Effector CD8-positive, alpha-beta T cell (primary cell): ENCODE measurements around the gene LEP.
"Not testable (repeated sequence)": the region's sequence is repeated elsewhere in the genome, so short reads cannot be mapped to it uniquely, and the experiment has no call there.

Experiments used
- DNase-seq: peaks from one replicate; lab custom pipeline; 2025; lab: John Stamatoyannopoulos, UW

LEP gene

DNA sequence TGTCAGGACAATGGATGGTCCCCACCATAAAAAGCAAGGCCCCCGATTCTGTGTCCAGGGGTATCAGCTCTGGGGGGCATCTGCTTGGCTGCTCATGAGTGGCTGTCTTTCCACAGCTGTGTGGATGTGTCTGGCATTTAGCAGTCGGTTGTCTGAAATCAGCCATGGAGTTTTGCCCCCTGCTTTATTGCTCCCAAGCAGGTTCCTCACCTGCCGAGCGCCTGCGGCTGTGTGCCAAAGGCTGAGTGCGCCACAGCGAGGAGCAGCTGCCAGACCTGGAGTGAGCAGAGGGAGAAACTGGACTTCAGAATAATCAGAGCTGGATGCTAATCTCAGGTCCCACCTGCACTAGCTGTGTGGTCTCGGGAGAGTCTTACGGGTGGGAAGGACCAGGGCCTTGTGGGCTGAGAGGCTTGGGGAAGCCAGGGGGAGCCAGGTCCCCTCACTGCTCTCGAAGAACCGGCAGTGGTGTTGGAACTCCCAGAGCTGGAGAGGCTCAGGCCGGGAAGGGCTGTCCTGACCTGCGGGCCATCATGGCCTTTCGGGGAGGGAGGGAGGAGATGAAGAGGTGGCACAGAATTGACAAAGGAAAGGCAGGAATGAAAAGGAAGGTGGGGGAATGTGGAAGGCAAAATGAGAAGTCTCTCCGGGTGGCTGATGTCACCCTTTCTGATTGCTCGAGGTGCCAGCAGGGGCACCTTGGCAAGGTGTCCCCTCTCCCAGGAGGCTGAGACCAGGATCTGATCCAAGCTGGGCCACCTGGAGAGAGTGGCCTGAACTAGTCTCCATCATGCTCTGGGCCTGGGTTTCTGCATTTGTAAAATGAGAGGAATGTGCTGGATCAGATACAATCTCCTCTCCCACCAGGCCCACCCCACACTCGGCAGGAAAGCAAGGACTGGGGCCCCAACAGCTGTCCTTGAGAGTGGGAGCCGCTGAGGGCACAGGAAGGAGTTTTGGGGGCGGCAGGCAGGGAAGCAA lies 30.2 kb upstream of the LEP start:
- no peak for DNase-seq

GRCh38 chr7:128211626-128212025 lies 29.5 kb upstream of the LEP start:
- no peak for DNase-seq

DNA sequence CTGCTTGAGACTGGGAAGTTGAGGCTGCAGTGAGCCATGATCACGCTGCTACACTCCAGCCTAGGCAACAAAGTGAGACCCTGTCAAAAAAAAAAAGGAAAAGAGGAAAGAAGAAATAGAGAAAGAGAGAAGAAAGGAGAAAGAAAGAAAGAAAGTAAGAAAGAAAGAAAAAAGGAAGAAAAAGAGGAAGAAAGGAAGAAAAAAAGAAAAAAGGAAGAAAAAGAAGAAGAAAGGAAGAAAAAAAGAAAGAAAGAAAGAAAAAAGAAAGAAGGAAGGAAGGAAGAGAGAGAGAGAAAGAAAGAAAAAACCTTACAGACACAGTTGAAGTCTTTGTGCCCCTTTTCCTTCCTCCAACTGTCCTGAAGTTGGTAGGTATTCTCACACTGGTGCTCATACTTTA lies 26.6 kb upstream of the LEP start:
- DNase-seq = no peak

DNA sequence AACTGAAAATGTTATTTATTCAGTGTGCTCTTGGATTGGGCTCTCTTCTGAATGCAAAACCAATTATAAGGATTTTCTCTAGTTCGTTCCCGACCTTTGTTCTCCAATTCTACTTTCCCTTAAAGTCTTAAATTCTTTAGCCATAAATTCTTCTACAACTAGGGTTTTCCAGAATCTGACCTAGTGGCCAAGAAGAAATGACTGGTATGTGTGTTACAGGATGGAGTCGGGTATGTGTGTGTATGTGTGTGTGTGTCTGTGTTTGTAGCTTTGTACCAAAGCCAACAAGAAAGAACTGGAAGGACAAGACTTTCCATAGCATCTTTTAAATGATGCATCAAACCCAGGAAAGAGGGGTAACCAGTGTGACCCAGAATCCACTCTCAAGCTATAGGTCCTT lies 25.8 kb upstream of the LEP start:
- no peak for DNase-seq

- no peak for DNase-seq
These were observed 25.3 kb upstream of the LEP start for GRCh38 chr7:128215739-128216138.

DNA sequence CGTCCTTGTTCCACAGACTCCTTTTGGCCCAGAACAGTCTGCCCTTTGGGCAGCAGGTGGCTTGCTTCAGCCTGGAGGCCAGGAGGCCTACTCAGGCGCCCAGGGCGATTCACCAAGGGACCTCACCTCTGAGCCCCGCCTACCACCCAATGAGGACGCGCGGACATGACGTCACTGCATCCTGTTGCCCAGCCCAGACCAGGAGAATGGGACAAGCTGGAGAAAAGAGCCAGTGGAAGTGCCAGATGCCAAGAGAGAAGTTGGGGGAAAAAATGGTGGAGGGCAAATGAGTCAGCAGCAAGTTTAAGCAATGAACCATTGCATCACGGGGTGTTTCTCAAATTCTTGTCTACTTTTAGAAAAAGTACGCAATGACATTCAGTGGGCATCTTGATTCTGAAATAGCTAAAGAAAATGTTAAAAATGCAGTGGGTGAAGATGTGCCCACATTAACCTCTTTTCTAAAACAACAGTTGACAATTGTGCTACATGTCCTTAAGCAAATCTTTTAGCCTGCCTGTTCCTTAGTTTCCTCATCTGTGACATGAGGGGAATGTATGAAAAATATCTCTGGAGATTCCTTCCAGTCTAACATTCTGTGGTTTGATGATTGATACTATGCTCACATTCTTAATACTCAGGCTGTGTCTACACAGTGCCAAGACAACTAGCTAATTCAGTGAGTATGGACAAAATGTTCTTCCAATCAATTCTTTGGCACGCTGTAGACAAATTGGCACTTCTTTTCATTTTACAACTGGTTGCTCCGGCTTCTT lies 23.9 kb upstream of the LEP start:
- no peak for DNase-seq

DNA sequence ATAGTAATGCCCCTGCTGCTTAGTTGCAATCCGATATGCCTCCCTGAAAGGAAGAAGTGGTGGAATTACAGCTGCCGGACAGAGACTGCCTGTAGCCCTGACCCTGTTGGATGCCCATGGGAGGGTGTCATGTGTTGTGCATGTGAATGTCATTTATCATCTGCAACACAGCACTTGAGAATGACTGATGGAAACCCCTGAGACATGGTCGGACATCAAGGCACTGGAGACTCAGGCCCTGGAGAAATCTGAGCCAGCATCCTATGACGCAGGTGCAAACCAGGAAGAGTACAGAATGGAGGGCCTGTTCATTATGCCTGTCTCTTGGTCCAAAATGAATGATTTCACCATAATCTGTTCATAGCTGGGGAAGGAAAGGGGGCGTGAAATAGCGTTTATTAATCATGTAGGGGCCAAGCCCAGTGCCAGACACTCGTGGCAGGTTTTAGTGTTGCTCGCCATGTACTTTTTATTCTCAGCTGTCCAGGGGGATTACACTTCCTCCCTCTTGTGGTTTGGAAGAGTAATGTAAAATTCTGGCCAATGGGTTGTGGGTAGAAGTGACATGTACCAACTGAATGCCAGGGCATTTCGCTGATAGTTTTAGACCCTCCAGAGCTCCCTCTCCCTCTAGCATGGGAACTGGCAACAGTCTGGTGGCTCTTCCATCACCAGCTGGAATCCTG lies 23.0 kb upstream of the LEP start:
- no peak for DNase-seq

DNA sequence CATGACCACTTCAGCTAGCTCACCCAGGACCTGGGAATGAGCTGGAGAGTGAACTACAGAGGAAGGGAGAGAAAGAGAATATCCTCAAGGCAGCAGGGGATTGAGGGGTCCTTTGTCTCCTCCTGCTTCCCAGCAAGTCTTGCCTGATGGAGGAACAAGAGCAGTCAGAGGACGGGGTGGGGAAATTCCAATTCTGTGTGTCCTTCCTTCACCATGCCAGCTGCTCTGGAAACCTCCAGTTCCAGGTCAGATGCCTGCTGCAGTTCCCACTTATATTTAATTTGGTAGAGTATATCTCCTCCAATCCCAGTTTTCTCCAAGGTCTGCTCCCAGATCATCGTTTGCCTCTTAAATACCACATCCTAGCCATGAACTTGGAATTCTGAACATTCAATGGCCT lies 21.4 kb upstream of the LEP start:
- DNase-seq = no peak

GRCh38 chr7:128221929-128222403 lies 19.1 kb upstream of the LEP start:
- no peak for DNase-seq

- DNase-seq = no peak
These were observed 14.7 kb upstream of the LEP start for GRCh38 chr7:128226132-128226980.

GRCh38 chr7:128227271-128227670 lies 13.8 kb upstream of the LEP start:
- no peak for DNase-seq

GRCh38 chr7:128231021-128231420 lies 10.1 kb upstream of the LEP start:
- DNase-seq = no peak

GRCh38 chr7:128231677-128232076 lies 9.4 kb upstream of the LEP start:
- no peak for DNase-seq

- no peak for DNase-seq
These were observed 7.6 kb upstream of the LEP start for GRCh38 chr7:128233471-128233870.

DNA sequence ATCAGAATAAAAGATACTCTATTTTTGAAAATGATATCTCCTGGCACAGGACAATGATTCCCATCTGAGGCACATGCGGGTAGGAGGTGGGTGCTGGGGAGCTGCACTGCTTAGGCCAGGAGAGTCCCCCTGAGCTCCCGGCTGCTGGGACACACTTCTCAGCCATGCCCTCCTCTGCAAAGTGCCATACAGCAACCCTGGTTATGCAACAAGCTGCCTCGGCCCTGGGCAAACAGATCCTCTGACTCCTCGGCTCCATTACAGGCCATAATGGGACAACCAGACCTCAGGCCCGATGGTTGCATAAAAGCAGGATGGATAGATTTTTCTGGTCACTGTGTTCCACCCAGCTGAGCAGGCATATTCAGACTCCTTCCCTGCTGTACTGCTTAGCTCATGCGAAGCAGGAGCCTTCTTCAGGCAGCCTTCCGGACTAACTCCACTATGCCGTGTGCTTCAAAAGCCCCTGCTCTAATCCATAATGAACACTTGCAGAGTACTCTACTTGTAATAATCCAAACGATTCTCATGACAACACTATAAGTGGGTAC lies 6.5 kb upstream of the LEP start:
- no peak for DNase-seq

DNA sequence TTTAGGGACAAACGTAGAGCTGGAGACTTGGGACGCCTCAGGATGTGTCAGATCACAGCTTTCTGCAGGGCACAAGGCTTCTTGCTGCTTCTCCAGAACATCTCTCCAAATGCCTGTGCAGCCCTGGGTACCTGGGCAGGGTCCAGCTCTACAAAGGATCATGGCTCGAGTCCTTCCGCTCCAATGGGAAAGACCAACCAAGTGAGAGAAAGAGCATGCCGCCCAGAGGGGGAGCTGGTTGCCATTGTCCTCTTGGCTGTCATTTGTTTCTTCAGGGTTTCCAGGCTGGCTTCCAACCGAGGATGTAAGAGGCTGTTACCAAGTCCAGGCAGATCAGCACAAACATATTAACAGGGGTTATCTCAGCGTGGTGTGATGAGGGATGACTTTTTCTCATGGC lies 5.6 kb upstream of the LEP start:
- DNase-seq = no peak

DNA sequence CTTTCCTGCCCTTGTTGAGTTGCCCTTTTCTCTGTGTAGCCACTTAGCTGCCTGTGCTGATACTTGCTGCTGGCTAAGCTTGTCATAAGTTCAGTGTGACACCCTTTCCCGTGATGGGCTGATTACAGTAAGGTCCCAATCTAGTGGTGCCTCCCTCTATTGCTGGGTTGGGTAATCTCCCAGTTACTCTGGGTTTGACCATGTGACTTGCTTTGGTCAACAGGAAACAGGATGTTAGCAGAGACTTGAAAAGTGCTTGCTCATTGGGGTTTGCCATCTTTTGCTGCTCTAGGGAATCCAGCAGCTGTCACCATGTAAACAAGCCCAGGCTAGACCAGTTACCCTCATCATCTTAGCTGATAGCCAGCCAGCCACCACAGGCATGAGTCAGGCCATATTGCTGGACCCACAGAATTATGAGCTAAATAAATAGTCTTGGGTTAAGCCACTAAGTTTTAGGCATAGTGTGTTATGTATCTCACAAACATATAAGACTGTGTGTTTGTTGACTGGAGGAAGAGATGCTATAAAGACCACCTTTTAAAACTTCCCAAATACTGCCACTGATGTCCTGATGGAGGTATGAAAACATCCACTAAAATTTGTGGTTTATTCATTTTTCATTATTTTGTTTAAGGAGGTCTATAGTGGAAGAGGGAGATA lies 4.0 kb upstream of the LEP start:
- DNase-seq = no peak

DNA sequence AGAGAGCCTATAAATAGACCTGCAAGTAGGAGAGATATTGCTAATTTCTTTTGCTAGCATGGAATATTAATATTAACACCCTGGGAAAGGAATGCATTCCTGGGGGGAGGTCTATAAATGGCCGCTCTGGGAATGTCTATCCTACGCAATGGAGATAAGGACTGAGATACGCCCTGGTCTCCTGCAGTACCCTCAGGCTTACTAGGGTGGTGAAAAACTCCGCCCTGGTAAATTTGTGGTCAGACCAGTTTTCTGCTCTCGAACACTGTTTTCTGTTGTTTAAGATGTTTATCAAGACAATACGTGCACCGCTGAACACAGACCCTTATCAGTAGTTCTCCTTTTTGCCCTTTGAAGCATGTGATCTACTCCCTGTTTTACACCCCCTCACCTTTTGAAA lies 1.9 kb upstream of the LEP start:
- not testable (repeated sequence) for DNase-seq

- DNase-seq = no peak
These were observed 1.6 kb downstream of the LEP start for GRCh38 chr7:128242661-128243060.

- no peak for DNase-seq
These were observed 2.2 kb downstream of the LEP start for GRCh38 chr7:128243273-128243672.

GRCh38 chr7:128244861-128245260 lies 3.8 kb downstream of the LEP start:
- DNase-seq = no peak
